NCI-H2107 treated with DMSO at 0.1 percent for 48 hours (cell line): Measurements from ENCODE around the gene CAV1.
"Not testable (repeated sequence)": the region's sequence is repeated elsewhere in the genome, so short reads cannot be mapped to it uniquely, and the experiment has no call there.

ENCODE experiments used
- DNase-seq: peaks from one replicate; lab custom pipeline; 2025; ENCODE audit not compliant: unreplicated experiment; lab: John Stamatoyannopoulos, UW

The CAV1 gene

DNA sequence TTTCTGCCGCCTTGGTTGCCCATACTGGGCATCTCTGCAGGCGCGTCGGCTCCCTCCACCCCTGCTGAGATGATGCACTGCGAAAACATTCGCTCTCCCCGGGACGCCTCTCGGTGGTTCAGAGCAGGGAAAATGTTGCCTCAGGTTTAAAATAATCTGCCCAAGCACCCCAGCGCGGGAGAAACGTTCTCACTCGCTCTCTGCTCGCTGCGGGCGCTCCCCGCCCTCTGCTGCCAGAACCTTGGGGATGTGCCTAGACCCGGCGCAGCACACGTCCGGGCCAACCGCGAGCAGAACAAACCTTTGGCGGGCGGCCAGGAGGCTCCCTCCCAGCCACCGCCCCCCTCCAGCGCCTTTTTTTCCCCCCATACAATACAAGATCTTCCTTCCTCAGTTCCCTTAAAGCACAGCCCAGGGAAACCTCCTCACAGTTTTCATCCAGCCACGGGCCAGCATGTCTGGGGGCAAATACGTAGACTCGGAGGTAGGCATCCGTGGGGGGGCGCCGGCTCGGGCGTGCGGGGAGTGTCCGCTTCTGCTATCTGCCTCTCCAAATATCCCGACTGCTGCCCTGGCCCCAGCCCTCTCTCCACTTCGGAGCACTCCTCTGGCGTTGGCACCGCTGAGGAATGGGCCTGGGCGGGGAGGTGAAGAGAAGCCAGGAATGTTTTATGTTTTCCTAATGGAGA is at the start of gene CAV1:
Gene CAV1, plus strand, starts transcription at position 428 of the 689 bp plus-strand sequence. Its CDS starts 27 bp downstream, at position 455.
- no peak for DNase-seq

DNA sequence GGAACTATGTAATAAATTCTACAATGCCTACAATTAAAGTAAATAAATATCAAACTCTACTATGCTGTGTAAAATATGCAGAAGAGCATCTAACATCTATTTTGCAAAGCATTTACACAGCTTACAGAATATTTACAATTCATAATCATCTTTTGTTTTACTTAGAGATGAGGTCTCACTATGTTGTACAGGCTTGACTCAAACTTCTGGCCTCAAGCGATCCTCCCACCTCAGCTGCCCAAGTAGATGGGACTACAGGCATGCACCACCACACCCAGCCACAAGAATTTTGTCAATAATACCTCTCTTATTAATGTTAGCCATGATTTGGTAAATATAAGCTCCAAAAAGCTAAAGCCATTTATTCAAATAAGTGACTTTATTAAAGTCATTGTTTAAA is 47.2 kb upstream of the CAV1 start:
- DNase-seq, result no peak

- DNase-seq, result no peak
Observed at GRCh38 chr7:116478834-116479233, 46.0 kb upstream of the CAV1 start.

- DNase-seq, result no peak
Observed at GRCh38 chr7:116483271-116483942, 41.4 kb upstream of the CAV1 start.

DNA sequence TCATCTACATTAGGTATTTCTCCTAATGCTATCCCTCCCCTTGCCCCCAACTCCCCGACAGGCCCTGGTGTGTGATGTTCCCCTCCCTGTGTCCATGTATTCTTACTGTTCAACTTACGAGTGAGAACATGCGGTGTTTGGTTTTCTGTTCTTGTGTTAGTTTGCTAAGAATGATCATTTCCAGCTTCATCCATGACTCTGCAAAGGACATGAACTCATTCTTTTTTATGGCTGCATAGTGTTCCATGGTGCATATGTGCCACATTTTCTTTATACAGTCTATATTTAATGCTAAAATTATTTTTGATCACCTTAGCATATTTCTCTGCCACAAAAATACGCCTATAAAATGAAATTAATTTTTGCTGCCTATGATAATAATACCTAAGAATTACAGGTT is 40.4 kb upstream of the CAV1 start:
- DNase-seq, result not testable (repeated sequence)

GRCh38 chr7:116487907-116488521 is 36.8 kb upstream of the CAV1 start:
- DNase-seq, result no peak

- no peak for DNase-seq
Observed at GRCh38 chr7:116490351-116490750, 34.5 kb upstream of the CAV1 start.

GRCh38 chr7:116491887-116492653 is 32.8 kb upstream of the CAV1 start:
- DNase-seq, result no peak

DNA sequence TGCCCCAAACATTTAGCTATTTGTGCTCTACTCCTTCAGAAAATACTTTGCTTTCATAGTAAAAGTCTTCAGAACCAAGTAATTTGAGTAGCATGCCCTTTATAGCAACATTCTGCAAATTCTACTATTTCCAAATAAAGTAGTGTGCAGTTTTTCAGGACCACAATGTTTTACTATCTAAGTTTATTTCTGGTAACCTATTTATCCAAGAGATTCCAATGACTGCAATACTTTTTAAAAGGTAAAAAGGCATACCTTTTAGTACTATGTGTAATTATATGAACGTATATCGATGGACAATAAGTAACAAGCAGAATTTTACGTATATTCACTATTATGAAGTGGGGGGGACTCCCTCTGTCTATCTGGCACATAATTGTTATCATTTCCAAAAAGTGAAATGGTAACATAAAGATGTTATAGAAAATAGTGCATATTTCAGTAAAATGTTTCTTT is 32.2 kb upstream of the CAV1 start:
- DNase-seq, result no peak

- DNase-seq, result no peak
Observed at GRCh38 chr7:116493449-116493848, 31.4 kb upstream of the CAV1 start.

GRCh38 chr7:116494472-116494871 is 30.4 kb upstream of the CAV1 start:
- no peak for DNase-seq

- no peak for DNase-seq
Observed at GRCh38 chr7:116495736-116496135, 29.1 kb upstream of the CAV1 start.

DNA sequence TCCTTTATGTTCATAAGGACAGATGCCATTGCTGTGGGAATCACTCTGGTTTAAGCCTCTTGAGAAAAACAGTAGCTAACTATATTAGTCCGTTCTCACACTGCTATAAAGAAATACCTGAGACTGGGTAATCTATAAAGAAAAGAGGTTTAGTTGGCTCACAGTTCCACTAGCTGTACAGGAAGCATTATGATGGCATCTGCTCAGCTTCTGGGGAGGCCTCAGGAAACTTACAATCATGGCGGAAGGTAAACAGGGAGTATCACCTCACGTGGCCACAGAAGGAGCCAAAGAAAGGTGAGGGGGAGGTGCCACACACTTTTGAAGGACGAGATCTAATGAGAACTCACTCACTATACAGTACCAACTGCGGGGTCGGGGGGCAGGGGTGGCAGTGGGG is 28.2 kb upstream of the CAV1 start:
- DNase-seq, result no peak

- no peak for DNase-seq
Observed at GRCh38 chr7:116497708-116498107, 27.1 kb upstream of the CAV1 start.

DNA sequence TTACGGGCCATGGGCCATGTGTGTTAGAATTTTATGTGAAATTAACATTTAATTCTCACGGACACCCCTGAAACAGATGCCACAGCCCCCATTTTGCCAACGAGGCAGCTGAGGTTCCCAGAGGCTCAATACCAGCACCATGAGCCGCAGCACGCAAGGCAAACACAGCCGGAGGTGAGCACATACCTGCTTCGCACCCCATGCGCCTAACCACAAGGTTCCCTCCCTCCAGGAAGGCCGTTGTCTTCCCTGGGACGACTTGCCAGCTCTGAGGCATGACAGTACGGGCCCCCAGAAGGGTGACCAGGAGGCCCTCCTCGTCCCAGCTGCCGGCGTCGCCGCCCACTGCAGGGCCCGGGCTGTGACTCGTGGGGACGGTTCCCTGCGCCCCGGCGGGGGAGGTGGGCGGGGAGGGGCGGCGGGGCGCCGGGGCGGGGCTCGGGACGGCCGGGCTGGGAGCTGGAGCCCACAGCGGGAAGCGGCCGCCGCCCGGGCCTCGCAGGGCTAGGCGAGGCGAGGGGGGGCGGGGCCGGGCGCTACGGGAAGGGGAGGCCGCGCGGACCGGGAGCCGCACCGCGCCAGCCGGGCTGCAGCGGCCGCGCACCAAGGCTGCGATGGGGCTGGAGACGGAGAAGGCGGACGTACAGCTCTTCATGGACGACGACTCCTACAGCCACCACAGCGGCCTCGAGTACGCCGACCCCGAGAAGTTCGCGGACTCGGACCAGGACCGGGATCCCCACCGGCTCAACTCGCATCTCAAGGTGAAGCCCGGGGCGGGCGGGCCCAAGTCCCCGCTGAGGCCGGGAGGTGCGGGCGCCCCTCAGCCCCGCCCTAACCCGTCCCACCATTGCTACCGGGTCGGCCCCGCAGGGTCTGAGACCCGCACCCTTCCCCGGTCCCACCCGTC is 25.4 kb upstream of the CAV1 start, which contains the start of gene CAV2:
Gene CAV2, plus strand, starts transcription at position 571 of the 910 bp plus-strand sequence. Its CDS starts 44 bp downstream, at position 615.
- DNase-seq, result no peak

DNA sequence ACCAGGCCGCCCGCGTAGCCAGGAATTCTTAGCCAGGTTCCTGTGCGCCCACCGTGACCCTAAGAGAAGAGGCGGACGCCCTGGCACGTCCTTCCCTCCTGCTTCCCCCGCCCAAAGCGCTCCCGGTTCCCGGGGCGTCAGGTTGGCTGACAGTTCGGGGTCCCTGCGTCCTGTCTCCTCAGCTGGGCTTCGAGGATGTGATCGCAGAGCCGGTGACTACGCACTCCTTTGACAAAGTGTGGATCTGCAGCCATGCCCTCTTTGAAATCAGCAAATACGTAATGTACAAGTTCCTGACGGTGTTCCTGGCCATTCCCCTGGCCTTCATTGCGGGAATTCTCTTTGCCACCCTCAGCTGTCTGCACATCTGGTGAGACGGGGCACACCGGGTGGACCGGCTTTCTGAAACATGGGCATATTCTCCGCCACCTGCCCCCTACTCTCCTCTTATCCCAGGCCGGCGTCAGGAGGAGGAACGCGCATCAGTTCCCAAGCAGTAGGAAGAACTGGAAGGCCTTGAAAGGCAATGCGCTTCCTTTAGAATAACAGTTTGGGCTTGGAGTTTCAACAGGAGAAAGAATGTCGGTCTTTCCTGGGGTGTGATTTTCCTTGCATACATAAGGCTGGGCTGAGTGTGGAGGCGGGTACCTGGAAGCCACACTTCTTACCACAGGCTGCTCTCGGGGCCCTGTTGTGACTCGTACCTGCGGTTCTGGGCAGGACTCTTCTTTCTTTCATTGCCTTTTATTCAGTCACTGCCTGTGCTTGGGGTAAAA is 24.6 kb upstream of the CAV1 start:
- no peak for DNase-seq

DNA sequence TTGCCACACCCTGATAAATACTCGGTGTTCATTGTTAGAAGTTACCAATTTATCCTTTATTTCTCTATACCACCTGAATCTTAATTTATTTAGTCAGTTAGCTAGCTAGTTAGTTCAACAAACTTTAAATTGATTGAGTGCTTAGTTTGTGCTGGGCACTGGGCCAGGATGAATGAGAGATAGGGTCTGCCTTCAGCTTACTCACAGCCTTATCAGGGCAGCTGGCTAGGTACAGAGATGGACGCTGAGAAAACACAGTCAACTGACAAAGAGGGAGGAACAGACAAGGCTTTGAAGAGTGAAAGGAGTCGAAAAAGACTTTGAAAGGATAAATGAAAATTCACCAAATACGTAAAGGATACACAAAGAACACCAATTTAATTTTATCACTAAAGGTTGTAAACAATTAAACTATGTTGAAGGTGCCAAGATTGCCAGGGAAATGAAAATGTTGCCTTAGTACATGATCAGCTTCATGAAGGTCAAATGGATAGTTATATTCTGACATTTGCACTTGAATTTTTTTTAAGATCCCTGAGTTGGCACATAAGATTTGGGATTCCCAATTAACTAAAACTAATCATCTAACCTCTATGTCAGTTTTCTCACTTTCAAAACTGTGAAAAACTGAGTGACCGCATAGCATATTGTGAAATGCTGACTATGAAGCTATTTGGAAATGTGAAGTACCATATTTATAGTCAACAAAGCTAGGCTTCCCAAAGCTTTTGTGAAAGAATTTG is 23.2 kb upstream of the CAV1 start:
- DNase-seq, result no peak

DNA sequence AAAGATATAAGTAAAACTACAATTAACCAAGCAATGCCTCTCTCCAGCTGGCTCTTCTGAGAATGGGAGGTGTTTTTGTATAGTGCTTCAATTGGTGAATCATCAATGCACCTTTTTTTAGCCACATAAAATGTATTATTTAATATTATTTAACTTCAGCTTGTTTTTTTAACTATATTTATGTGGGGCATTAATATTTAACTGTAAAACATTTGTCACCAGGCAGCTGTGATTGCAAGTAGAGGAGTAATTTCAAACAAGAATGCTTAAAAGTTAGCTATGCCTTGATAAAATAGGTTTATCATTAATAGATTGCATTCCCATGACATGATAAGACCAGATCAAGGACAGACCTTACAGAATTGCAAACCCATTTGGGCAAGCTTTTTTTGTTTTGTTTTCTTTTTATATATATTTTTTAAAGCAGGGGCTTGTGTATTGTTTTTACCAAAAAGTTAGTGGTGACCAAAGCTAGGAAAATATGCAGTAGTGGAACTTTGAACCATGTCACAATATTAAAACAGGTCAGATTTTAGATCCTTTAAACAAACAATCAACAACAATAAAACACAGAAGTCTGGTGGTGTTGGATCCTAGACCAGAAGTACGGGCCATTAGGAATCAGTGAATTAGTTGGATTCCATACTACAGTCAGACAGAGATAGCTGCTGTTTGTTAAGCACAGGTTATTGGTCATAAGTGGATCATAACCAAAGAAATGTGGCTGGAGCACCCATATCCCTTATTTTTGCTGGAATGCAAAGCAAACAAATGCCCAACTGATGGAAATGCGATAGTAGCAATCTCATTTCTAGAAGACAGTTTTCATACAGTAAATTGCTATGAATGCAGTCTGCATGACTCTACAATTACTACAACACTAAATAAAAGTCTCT is 22.4 kb upstream of the CAV1 start:
- DNase-seq, result no peak
